ENCODE measurements around the gene ZFP30.

Gene ZFP30

DNA sequence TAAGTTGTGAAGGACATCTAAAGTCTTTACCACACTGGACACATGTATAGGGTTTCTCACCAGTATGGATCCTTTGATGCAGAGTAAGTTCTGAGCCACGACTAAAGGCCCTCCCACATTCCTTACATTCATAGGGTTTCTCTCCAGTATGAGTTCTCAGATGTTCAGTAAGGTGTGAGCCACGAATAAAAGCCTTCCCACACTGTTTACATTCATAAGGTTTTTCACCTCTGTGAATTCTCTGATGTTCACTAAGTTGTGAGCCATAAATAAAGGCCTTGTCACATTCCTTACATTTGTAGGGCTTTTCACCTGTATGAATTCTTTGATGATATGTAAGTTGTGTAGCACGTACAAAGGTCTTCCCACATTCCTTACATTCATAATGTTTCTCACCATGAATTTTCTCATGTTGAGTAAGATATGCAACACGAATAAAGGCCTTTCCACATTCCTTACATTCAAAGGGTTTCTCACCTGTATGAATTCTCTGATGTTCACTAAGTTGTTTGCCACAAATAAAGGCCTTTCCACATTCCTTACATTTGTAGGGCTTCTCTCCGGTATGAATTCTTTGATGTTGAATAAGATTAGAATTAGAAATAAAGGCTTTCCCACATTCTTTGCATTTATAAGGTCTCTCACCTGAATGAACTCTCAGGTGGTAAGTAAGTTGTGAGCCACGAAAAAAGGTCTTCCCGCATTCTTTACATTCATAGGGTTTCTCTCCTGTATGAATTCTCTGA lies 90.5 kb downstream of the ZFP30 start:
- no peak for DNase-seq (ENCODE audit: low read depth in 2 of 2)

Data from activated CD4-positive, alpha-beta T cell treated with anti-CD3 and anti-CD28 coated beads for 24 hours (primary cell).